GM13977 (cell line): ENCODE data around the gene KCND3.

Source experiments
- DNase-seq: peaks from one replicate; pipeline ENCODE4 v3.0.0; 2012; ENCODE audit warnings: low spot score
- in situ Hi-C: fragments of 300-500 bp; cut with MboI; formaldehyde crosslinking; loops from one replicate; pipeline ENCODE4 v1.12.0; 2022; ENCODE audit warnings: low sequenced_read_pairs, low pct_unique_long_range_greater_than_20kb, mixed read lengths, inconsistent platforms; ENCODE audit not compliant: unreplicated experiment
- TF ChIP-seq, protein P1 (sequence below): IDR thresholded peaks from 2 replicates; pipeline ENCODE4 v1.5.1; 2012; ENCODE audit warnings: mild to moderate bottlenecking, control low read depth; ENCODE audit not compliant: insufficient read depth; ENCODE audit errors: extremely low read depth, missing control alignments

KCND3 gene

DNA sequence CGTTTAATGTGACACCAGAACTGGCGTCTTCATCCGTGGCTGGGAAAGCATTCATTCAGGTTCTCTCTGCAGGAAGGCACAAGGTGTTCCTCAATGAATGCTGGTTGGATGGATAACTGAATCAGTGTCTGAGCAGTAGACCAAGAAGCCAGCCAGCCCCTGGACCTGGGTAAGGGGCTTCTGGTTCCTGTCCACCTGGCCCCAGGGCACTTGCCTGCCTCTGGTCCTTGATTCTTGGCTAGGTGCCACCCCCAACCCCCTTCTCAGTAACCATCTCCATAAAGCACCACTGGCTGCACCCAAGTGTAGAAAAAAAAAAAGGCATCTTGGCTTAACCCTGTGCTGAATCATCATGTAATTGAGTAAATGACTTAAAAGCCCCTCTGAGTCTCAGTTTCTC, 59.1 kb downstream of the KCND3 start:
- TF ChIP-seq, protein P1, sequence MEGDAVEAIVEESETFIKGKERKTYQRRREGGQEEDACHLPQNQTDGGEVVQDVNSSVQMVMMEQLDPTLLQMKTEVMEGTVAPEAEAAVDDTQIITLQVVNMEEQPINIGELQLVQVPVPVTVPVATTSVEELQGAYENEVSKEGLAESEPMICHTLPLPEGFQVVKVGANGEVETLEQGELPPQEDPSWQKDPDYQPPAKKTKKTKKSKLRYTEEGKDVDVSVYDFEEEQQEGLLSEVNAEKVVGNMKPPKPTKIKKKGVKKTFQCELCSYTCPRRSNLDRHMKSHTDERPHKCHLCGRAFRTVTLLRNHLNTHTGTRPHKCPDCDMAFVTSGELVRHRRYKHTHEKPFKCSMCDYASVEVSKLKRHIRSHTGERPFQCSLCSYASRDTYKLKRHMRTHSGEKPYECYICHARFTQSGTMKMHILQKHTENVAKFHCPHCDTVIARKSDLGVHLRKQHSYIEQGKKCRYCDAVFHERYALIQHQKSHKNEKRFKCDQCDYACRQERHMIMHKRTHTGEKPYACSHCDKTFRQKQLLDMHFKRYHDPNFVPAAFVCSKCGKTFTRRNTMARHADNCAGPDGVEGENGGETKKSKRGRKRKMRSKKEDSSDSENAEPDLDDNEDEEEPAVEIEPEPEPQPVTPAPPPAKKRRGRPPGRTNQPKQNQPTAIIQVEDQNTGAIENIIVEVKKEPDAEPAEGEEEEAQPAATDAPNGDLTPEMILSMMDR, result no peak
- DNase-seq, result no peak
- in situ Hi-C loops, result no loop called here

DNA sequence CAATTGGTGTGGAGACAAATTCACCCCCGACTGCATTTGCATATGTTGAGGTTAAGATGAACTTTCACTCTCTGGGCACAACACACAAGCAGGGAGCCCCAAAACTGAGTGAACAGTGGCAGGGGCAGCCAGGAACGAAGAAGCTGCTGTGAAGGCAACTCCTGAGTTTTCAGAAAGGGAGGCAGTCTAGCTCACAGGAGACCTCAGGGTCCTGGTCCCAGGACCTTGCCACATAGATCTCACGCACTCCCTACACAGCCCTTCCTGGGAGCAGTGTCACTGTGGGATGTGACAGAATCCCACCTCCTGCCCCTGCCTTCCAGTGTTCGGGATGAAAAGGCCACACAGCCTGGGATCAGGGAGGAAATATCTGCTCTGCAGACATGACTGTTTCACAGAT, 60.9 kb downstream of the KCND3 start:
- no peak for DNase-seq
- in situ Hi-C loops, result no loop called here
- TF ChIP-seq, protein P1, result no peak

DNA sequence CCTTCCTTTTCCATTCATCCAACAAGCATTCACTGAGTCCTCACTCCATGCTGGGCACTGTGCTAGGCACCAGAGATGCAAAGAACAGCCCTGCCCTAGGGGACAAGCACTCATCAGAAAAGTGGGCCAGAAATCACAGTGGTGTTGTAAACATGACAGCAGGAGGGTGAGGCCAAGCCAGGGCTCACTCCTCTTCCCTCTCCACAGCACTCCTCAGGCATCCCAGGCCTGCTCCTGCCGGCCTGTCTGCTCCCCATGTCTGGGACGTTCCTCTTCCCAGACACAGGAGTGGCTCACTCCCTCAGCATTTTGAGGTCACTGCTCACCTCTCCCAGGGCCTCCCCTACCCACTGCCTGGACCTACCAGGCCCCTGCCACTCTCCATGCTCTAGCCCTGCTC, 61.8 kb downstream of the KCND3 start:
- DNase-seq, result no peak
- in situ Hi-C loops, result no loop called here
- TF ChIP-seq, protein P1, result no peak

DNA sequence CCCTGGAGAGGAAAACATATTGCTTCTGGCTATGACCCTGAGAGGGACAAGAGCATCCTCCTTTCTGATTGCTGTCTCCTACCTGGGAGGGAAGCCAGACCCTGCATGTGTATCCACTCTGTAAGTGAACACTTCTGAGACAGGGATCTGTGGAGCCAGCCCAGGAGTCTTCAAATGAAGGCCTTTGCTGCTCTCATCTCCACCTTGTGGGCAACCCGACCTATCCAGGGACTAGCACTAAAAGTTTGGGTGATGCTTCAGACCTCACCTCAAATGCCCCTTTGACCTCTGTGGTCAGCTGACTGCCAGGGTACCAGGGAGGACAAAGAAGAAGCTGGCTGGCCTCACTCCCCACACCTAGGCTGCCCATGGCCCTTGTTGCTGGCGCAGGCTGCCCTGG, 64.7 kb downstream of the KCND3 start:
- DNase-seq, result no peak
- in situ Hi-C loops, result no loop called here
- TF ChIP-seq, protein P1, result no peak

DNA sequence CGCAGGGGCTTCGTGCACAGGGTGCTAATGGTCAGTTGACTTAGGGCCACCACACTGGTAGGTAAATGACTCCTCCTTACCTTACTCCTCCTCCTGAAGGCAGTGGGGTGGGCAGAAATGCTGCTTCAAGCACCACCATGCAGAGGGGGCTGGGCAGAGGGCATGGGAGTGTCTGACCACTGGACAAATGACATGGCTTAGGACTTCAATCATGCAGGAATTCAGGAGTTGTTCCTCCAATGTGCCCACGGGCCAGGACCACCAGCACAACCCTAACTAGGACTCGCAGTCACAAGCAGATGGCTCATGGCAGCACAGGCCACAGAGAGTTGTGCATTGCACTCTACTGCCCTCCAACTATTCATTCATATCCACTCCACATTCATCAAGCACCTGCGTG, 65.7 kb downstream of the KCND3 start:
- no peak for DNase-seq
- TF ChIP-seq, protein P1, result no peak
- in situ Hi-C loops, result no loop called here

DNA sequence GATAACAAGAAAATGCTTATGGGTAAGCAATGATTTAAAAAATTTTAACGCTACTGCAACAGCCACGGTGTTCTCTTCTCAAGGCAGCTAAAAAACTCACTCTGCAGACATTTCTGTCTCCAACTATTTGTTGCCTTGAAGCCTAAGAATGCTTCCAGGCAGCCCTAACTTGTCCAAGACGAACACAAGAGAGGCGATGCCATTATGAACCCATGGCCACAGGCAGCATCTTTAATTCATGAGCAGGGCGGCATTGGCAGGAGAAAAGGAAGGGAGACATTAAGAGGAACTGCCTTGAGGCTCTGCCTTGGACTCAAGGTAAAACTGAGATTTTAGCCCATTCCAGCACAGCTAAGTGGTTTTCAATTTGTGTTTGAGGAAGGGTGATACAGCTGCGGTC, 67.5 kb downstream of the KCND3 start:
- in situ Hi-C loops, result no loop called here
- DNase-seq, result no peak
- TF ChIP-seq, protein P1, result no peak
